SU-DHL-6 (cell line): ENCODE results near the gene KRTAP4-9.

Experiments
- H2AFZ ChIP-seq: fragments of 200-600 bp; sonication (generic); 2 replicates; pipeline ENCODE4 v1.6.1; 2014; ENCODE audit warnings: low read depth, mild to moderate bottlenecking, moderate library complexity, mixed read lengths, antibody characterized with exemption, low read length; ENCODE audit not compliant: severe bottlenecking
- H3F3A ChIP-seq: fragments of 200-600 bp; shearing (Covaris generic); 2 replicates; pipeline ENCODE4 v1.6.0; 2016; ENCODE audit warnings: antibody characterized with exemption, mild to moderate bottlenecking; ENCODE audit not compliant: insufficient read depth
- H3K27ac ChIP-seq: fragments of 200-600 bp; sonication (generic); 2 replicates; pipeline ENCODE4 v1.5.1; 2016; ENCODE audit warnings: low read depth, mild to moderate bottlenecking, low read length, moderate library complexity, mixed read lengths
- H3K27me3 ChIP-seq: fragments of 200-600 bp; sonication (generic), shearing (Covaris generic); 2 replicates; pipeline ENCODE4 v1.6.0; 2014; ENCODE audit warnings: mild to moderate bottlenecking, low read length
- H3K36me3 ChIP-seq: fragments of 200-600 bp; sonication (generic); 2 replicates; pipeline ENCODE4 v1.6.1; 2014; ENCODE audit warnings: mild to moderate bottlenecking, low read length, mixed read lengths
- H3K4me2 ChIP-seq: fragments of 300-600, 200-600 bp; shearing (Covaris generic), sonication (generic); 2 replicates; pipeline ENCODE4 v1.6.0; 2014; ENCODE audit warnings: low read length, low read depth, mild to moderate bottlenecking; ENCODE audit not compliant: poor library complexity, severe bottlenecking
- H3K4me3 ChIP-seq: fragments of 200-600 bp; sonication (generic); 2 replicates; pipeline ENCODE4 v1.5.1; 2014; ENCODE audit warnings: antibody characterized with exemption, low read length, mild to moderate bottlenecking, mixed read lengths; ENCODE audit not compliant: insufficient read depth, poor library complexity, severe bottlenecking
- H3K79me2 ChIP-seq: fragments of 200-600 bp; sonication (generic); 2 replicates; pipeline ENCODE4 v1.6.1; 2014; ENCODE audit warnings: mild to moderate bottlenecking, low read length, moderate library complexity; ENCODE audit not compliant: insufficient read depth
- H3K9ac ChIP-seq: fragments of 200-600 bp; sonication (generic); 2 replicates; pipeline ENCODE4 v1.7.0; 2014; ENCODE audit warnings: mild to moderate bottlenecking, low read length
- H3K9me2 ChIP-seq: fragments of 200-600 bp; sonication (generic); replicated peaks from 2 replicates; pipeline ENCODE4 v1.6.1; 2014; ENCODE audit warnings: low read length; ENCODE audit not compliant: insufficient read depth
- H3K9me3 ChIP-seq: fragments of 200-600 bp; sonication (generic); 2 replicates; pipeline ENCODE4 v1.6.1; 2014; ENCODE audit warnings: low read length, mixed read lengths; ENCODE audit not compliant: insufficient read depth
- H4K20me1 ChIP-seq: fragments of 200-600 bp; sonication (generic); 2 replicates; pipeline ENCODE4 v1.6.1; 2014; ENCODE audit warnings: low read depth, mild to moderate bottlenecking, antibody characterized with exemption, low read length, moderate library complexity, mixed read lengths
- EZH2phosphoT487 ChIP-seq: fragments of 200-600 bp; sonication (generic), shearing (Covaris generic); conservative IDR thresholded peaks from 2 replicates; pipeline ENCODE4 v1.6.1; 2018; ENCODE audit warnings: mild to moderate bottlenecking, antibody characterized with exemption, low read length, moderate library complexity, mixed read lengths
- TF ChIP-seq, protein P1 (sequence below): fragments of 200-600 bp; sonication (generic); IDR thresholded peaks from one replicate; pipeline ENCODE4 v1.5.1; 2017; ENCODE audit warnings: antibody characterized with exemption, mild to moderate bottlenecking, low read length, moderate library complexity; ENCODE audit not compliant: insufficient read depth, poor library complexity, severe bottlenecking

KRTAP4-9 gene

DNA sequence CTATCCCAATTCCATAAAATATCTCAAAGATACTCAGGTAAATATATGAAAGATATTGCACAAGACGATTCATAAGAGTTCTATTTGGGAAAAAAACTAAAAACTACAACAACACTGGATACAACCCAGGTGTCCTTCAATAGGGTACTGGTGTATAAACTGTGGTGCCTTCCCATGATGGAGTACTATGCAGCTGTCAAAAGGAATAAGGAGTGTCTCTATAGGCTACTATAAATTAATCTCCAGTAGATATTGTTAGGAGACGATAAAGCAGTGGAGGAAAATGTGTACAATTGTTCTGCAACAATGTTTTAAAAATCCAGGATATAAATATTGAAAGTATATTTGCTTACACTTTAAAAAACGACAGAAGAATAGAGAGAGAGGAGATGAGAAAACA, 21.2 kb downstream of the KRTAP4-9 start:
- Histone ChIP-seq H3F3A (no peaks in the 10 kb centered on the region), H3K79me2 (no peaks in the 10 kb centered on the region), H2AFZ (no peak overlapping the region), H4K20me1 (no peaks in the 10 kb centered on the region), H3K4me2 (no peak overlapping the region), H3K27ac (no peak overlapping the region), H3K9ac (no peak overlapping the region), H3K4me3 (no peak overlapping the region), H3K27me3 (no peaks in the 10 kb centered on the region), H3K36me3 (no peaks in the 10 kb centered on the region), H3K9me2 (no peaks in the 10 kb centered on the region), H3K9me3 (0 out of 2 replicates have a peak, but pooled peaks cover 6% of the 10 kb centered on the region)
- TF ChIP-seq EZH2phosphoT487, result no peak
- TF ChIP-seq, protein P1, sequence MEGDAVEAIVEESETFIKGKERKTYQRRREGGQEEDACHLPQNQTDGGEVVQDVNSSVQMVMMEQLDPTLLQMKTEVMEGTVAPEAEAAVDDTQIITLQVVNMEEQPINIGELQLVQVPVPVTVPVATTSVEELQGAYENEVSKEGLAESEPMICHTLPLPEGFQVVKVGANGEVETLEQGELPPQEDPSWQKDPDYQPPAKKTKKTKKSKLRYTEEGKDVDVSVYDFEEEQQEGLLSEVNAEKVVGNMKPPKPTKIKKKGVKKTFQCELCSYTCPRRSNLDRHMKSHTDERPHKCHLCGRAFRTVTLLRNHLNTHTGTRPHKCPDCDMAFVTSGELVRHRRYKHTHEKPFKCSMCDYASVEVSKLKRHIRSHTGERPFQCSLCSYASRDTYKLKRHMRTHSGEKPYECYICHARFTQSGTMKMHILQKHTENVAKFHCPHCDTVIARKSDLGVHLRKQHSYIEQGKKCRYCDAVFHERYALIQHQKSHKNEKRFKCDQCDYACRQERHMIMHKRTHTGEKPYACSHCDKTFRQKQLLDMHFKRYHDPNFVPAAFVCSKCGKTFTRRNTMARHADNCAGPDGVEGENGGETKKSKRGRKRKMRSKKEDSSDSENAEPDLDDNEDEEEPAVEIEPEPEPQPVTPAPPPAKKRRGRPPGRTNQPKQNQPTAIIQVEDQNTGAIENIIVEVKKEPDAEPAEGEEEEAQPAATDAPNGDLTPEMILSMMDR, result no peak

DNA sequence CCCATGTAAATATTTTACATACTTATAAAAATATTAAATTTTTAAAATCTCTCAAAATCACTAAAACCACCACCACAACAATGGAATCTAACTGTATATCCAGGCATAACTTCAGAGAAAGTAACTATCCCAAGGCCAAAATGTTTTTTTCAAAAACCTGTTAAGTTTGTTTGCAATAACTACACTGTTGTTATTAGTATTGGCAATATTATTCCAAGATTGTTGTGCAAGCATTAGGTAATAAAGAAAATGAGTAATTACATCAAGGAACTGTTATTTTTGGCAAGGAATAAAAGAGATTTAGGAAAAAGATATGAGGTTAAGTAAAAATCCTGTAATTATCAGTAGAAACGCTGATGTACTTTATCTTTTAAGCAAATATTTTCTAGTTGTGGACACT, 22.2 kb downstream of the KRTAP4-9 start:
- H3F3A ChIP-seq, result no peaks in the 10 kb centered on the region
- H3K9me3 ChIP-seq, result 0 out of 2 replicates have a peak, but pooled peaks cover under 1% of the 10 kb centered on the region
- H3K9ac ChIP-seq, result no peak overlapping the region
- no peak overlapping the region for H3K27ac ChIP-seq
- no peaks in the 10 kb centered on the region for H3K79me2 ChIP-seq
- no peaks in the 10 kb centered on the region for H3K9me2 ChIP-seq
- H3K4me3 ChIP-seq, result no peak overlapping the region
- TF ChIP-seq, protein P1, result no peak
- TF ChIP-seq EZH2phosphoT487, result no peak
- H3K4me2 ChIP-seq, result no peak overlapping the region
- no peaks in the 10 kb centered on the region for H3K27me3 ChIP-seq
- H4K20me1 ChIP-seq, result no peaks in the 10 kb centered on the region
- H2AFZ ChIP-seq, result no peak overlapping the region
- no peaks in the 10 kb centered on the region for H3K36me3 ChIP-seq

DNA sequence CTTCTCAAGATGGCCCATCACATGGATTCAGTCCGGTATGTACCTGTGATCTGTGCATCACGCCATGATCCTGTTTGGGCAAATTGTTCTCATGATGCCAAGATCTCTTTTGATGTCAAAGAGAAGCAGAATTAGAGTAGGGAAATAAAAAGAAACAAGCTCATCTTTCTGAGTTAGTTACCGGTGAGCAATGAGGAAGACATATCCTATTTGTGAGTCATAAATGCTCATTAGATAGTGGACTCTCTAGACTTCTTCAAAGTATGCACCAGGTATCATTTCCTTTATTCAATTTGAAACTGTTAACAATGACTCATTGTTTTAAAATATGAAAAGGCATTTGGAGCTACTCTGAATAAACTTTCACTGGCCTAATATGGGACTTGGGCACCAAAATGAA, 26.8 kb downstream of the KRTAP4-9 start:
- H3K4me3 ChIP-seq, result no peak overlapping the region
- no peak overlapping the region for H3K4me2 ChIP-seq
- no peaks in the 10 kb centered on the region for H3F3A ChIP-seq
- no peaks in the 10 kb centered on the region for H3K27me3 ChIP-seq
- H3K79me2 ChIP-seq, result no peaks in the 10 kb centered on the region
- H3K27ac ChIP-seq, result no peak overlapping the region
- no peak overlapping the region for H2AFZ ChIP-seq
- H4K20me1 ChIP-seq, result no peaks in the 10 kb centered on the region
- TF ChIP-seq, protein P1, result no peak
- TF ChIP-seq EZH2phosphoT487, result no peak
- H3K36me3 ChIP-seq, result no peaks in the 10 kb centered on the region
- no peaks in the 10 kb centered on the region for H3K9me3 ChIP-seq
- H3K9me2 ChIP-seq, result no peaks in the 10 kb centered on the region
- H3K9ac ChIP-seq, result no peak overlapping the region
